Spleen (tissue), 13 donors: ENCODE results near the gene RAMP3. TPM values are rescaled to one million over a fixed set of nuclear protein-coding genes. Genes with fewer than 3 reads are reported as not detected.
A peak's percentile ranks its signal among the peaks of the same experiment; 100 is the strongest.

Experiments used
- DNase-seq: peaks from one replicate; pipeline ENCODE4 v3.0.0-alpha.2; 2020
- H3K27ac ChIP-seq, 8 donors: fragments of 200-600 bp; sonication (generic) in 7 of 8; 1 replicate in 4 of 8; 2 replicates in 4 of 8; pipeline versions ENCODE4 v1.5.0 to v1.8.0; 2016 to 2021; ENCODE audit warnings: inconsistent platforms in 4 of 8, mild to moderate bottlenecking in 4 of 8, moderate library complexity in 1 of 8
- H3K27me3 ChIP-seq, 7 donors: fragments of 200-600 bp; sonication (generic) in 6 of 7; replicated peaks in 1 of 7; 1 replicate in 4 of 7; 2 replicates in 3 of 7; pipeline versions ENCODE4 v1.5.0 to v1.8.0; 2016 to 2021; ENCODE audit warnings: inconsistent platforms in 3 of 7, mild to moderate bottlenecking in 1 of 7
- H3K36me3 ChIP-seq, 6 donors: fragments of 200-600 bp; sonication (generic) in 5 of 6; 1 replicate in 4 of 6; 2 replicates in 2 of 6; pipeline versions ENCODE4 v1.5.0 to v1.8.0; 2016 to 2021; ENCODE audit warnings: inconsistent platforms in 2 of 6
- H3K4me1 ChIP-seq, 6 donors: fragments of 200-600 bp; sonication (generic) in 5 of 6; 1 replicate in 3 of 6; 2 replicates in 3 of 6; pipeline versions ENCODE4 v1.5.0 to v1.8.0; 2016 to 2021; ENCODE audit warnings: inconsistent platforms in 3 of 6
- H3K4me3 ChIP-seq, 8 donors: fragments of 200-600 bp; sonication (generic) in 7 of 8; 1 replicate in 4 of 8; 2 replicates in 4 of 8; pipeline versions ENCODE4 v1.5.0 to v1.8.0; 2016 to 2021; ENCODE audit warnings: inconsistent platforms in 4 of 8, mild to moderate bottlenecking in 4 of 8, moderate library complexity in 2 of 8
- H3K9me3 ChIP-seq, 8 donors: fragments of 200-600 bp; sonication (generic) in 7 of 8; 1 replicate in 4 of 8; 2 replicates in 4 of 8; pipeline versions ENCODE4 v1.5.0 to v1.8.0; 2016 to 2021; ENCODE audit warnings: inconsistent platforms in 4 of 8
- POLR2A ChIP-seq, 3 donors: fragments of 450-650 bp; IDR thresholded peaks; one replicate each; pipeline ENCODE4 v1.5.1; 2017; ENCODE audit warnings: antibody characterized with exemption in 3 of 3, mild to moderate bottlenecking in 1 of 3
- POLR2AphosphoS5 ChIP-seq, 3 donors: sonication (generic); formaldehyde crosslinking; IDR thresholded peaks; one replicate each; pipeline ENCODE4 v1.5.1; 2017; ENCODE audit warnings: antibody characterized with exemption in 3 of 3
- WGBS, 5 donors: extraction: QIAGEN DNeasy Blood & Tissue Kit in 3 of 5; methylation state at CpG; one replicate each; pipeline versions ENCODE4 v1.1.5 to v1.1.7; 2013 to 2018; 5-methylcytosine and 5-hydroxymethylcytosine counted together
- intact Hi-C: fragments of 100-400 bp; cut with DNase I; formaldehyde crosslinking; loops from one replicate; pipeline ENCODE4 v1.15.0; 2023; ENCODE audit warnings: low total_unique reads
- long read RNA-seq, 2 donors: transcript quantifications; one replicate each; lab custom pipeline, GENCODE V29; 2026
- polyA plus RNA-seq, 3 donors: library from polyadenylated mRNA; stranded (reverse); fragments of 200-250 nt; gene quantifications; one replicate each; pipeline ENCODE4 v1.2.1, GENCODE V29; 2013
- total RNA-seq, 7 donors: library from RNA; depleted of rRNA in 3 of 7; stranded (reverse); fragments of >200 nt in 3 of 7; fragmentation: NEBNext Ultra II Directional in 4 of 7; extraction: Animal tissue kit (Norgen Biotek cat#: 25700) in 4 of 7; gene quantifications; one replicate each; pipeline versions ENCODE4 v1.1.0 to v1.2.1, GENCODE V29; 2016 to 2021
- TF ChIP-seq, protein P1 (sequence below), 11 experiments: fragments of 200-600 bp in 7 of 11; fragments of 450-650 bp in 4 of 11; sonication (generic) in 4 of 11; IDR thresholded peaks in 8 of 11; conservative IDR thresholded peaks in 3 of 11; 1 replicate in 7 of 11; 2 replicates in 4 of 11; pipeline versions ENCODE4 v1.4.0 to v1.8.0; 2016 to 2021; ENCODE audit warnings: antibody characterized with exemption in 11 of 11, inconsistent platforms in 4 of 11, mild to moderate bottlenecking in 1 of 11
- donor health status: healthy with polysubstance abuse.
- donor health status: DM: no; HTN: no; CAD: no; lungs with moderate emphysema.
- donor health status: DM: no; HTN: no; CAD: no.
- donor health status: Bipolar disorder and iron deficiency.
- donor health status: healthy.
- donor health status: DM: no; HTN: no; CAD: no.
- donor health status: DM: yes; HTN: yes; CAD: no.

The RAMP3 gene, protein sequence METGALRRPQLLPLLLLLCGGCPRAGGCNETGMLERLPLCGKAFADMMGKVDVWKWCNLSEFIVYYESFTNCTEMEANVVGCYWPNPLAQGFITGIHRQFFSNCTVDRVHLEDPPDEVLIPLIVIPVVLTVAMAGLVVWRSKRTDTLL
- 10 to 100 TPM in 5 of 7 donors, 1 to 10 TPM in 2; 6.3 to 27.8 (median 11.8) TPM for total RNA-seq
- 10 to 100 TPM; 14.2 to 21.6 (median 18.9) TPM for polyA plus RNA-seq
- long read RNA-seq, donor 1, partial matches to known transcripts, result 5 of 8 reads
- long read RNA-seq, donor 1, other reads (novel, unspliced or antisense), result 0 of 8 reads
- long read RNA-seq, donor 2, partial matches to known transcripts, result 0 of 4 reads
- long read RNA-seq, donor 2, other reads (novel, unspliced or antisense), result 0 of 4 reads

DNA sequence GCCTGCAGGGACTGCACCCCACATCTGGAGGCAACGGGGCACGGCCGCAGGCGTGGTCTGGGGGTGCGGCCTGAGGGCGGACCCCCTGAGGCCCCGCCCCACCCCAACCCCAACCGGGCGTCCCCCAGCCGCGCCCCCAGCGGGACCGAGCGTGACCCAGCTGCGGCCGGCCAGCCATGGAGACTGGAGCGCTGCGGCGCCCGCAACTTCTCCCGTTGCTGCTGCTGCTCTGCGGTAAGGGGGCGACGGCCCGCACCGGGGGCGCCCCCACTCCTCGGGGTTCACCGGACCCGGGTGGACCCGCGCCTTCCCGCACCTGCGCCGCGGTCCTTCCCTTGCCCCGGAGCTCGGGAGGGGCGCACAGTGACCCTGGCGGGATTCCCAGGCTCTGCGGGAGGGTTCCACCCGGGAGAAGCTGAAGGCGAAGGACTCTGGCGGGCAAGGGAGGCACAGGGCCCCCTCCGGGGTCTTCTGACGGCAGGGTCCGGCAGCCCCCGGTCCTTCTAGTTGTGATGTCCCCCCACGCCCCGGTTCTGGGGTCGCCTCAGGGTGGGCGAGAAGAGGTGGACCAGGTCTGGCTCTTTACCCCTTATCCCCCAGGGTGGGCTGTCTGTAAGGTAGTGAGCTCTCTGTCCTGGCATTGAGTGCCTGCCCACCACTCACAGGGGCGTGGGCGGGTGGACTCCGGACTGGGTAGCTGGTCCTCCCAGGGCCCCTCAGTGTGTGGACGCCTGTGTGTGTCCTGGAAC is at the start of gene RAMP3:
Gene RAMP3, plus strand, starts transcription at position 139 of the 749 bp plus-strand sequence. Its CDS starts 38 bp downstream, at position 177.
- Histone ChIP-seq H3K27ac (peak within 1 kb of the TSS in 2 of 8 donors; percentile 3 to 56), H3K36me3 (no peaks in the 10 kb centered on the region), H3K4me3 (peak within 1 kb of the TSS in 6 of 8 donors; percentile 10 to 63 (median 28)), H3K4me1 (peaks cover 0 to 36% (median 13%) of the 10 kb centered on the region in 6 donors), H3K9me3 (no peaks in the 10 kb centered on the region), H3K27me3 (peaks cover 0 to 47% (median 21%) of the 10 kb centered on the region in 7 donors)
- DNase-seq, result peak; percentile 75
- no peak for TF ChIP-seq POLR2AphosphoS5 (IDR thresholded peaks at IDR 0.05)
- TF ChIP-seq, protein P1, sequence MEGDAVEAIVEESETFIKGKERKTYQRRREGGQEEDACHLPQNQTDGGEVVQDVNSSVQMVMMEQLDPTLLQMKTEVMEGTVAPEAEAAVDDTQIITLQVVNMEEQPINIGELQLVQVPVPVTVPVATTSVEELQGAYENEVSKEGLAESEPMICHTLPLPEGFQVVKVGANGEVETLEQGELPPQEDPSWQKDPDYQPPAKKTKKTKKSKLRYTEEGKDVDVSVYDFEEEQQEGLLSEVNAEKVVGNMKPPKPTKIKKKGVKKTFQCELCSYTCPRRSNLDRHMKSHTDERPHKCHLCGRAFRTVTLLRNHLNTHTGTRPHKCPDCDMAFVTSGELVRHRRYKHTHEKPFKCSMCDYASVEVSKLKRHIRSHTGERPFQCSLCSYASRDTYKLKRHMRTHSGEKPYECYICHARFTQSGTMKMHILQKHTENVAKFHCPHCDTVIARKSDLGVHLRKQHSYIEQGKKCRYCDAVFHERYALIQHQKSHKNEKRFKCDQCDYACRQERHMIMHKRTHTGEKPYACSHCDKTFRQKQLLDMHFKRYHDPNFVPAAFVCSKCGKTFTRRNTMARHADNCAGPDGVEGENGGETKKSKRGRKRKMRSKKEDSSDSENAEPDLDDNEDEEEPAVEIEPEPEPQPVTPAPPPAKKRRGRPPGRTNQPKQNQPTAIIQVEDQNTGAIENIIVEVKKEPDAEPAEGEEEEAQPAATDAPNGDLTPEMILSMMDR (IDR thresholded peaks at IDR 0.05 in 8 of 11, conservative IDR thresholded peaks at IDR 0.05 in 3 of 11), result no peak
- no peak for TF ChIP-seq POLR2A (IDR thresholded peaks at IDR 0.05)
- intact Hi-C loops, result loop anchor here (10.0 kb wide), 1 partner anchor 697 kb away; no protein-coding TSS in a partner anchor
- 17 to 39% (median 25%) methylated on average over 17 to 56 of the region's 56 CpGs for WGBS, 5 donors

DNA sequence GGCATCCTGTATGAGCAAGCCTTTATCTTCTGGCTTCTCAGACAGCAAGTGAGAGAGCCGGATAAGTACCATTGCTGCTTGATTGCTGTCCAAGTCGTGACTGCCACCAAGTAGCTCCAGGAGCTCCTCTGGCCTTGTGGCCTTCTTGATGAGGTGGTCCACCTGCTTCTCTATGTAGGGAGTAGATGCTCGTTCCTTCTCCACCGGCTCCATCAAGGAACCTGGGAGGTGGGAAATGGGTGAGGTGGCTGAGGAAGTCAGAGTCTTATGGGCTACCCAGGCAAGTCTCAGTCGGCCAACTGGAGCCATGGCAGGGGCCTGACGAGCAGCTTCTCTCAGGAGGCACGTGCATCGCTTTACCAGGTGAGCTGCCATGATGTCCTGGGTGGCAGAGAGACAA is 48.7 kb upstream of the RAMP3 start:
- TF ChIP-seq POLR2AphosphoS5 (IDR thresholded peaks at IDR 0.05) (no peak), POLR2A (IDR thresholded peaks at IDR 0.05) (no peak)
- TF ChIP-seq, protein P1 (IDR thresholded peaks at IDR 0.05 in 8 of 11, conservative IDR thresholded peaks at IDR 0.05 in 3 of 11), result no peak
- H3K4me1 ChIP-seq, result peaks cover 33 to 76% (median 55%) of the 10 kb centered on the region in 6 donors
- no peaks in the 10 kb centered on the region for H3K27me3 ChIP-seq
- peak; percentile 53 for DNase-seq
- no peak overlapping the region for H3K27ac ChIP-seq
- peaks cover 14 to 58% (median 54%) of the 10 kb centered on the region in 6 donors for H3K36me3 ChIP-seq
- WGBS, 5 donors, result 78 to 99% (median 87%) methylated on average over 8 of the region's 8 CpGs
- no peaks in the 10 kb centered on the region for H3K9me3 ChIP-seq
- intact Hi-C loops, result no loop called here
- H3K4me3 ChIP-seq, result no peak overlapping the region

DNA sequence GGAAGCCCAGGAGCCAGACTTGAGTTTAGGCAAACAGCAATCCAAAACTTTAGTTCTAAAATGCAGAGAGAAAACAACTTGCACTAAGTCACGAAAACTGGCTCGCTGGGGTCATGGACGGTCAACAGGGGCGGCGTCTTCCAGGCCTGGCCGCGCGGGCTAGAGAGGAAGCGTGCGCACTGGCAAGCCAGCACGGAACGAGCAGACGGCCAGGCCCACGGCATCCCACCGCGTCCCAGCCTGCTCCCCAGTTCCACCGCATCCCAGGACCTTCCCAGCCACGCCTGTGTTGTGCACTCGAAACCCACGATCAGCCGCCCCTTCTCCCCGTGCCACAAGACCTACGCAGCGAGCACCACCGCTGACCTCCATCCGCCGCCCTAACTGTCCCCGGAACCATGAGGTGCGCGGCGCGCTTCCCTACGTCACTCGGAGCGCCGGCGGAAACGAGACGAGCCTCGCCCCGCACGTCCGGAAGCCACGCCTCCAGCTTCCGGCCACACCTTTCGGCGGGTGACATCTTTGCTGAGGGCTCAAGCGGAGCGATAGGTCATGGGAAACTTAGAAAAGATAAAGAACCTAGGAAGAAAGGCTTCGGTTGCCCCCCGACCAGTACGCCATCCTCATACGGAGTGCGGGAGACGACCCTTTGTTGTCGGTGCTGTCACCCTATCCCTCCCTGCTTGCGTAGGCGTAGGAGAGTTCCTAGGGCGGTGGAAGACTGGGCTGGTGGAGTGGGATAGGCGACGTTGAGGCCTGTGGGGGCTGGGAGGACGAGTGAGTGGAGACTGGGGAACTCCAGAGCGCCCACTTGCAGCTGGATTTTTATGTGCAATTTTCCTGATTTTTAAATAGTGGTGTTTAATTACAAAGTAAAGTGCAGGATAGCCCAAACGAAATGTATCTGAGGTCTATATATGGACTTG is 46.0 kb upstream of the RAMP3 start, which contains the start of gene TBRG4:
Gene TBRG4, minus strand, starts transcription at position 400 of the 926 bp plus-strand sequence. CDS start 2,460 bp downstream, outside the sequence.
- H3K4me3 ChIP-seq, result peak within 1 kb of the TSS; percentile 82 to 95 (median 88)
- H3K27me3 ChIP-seq, result no peaks in the 10 kb centered on the region
- peak; percentile 99 to 100 (median 99) for TF ChIP-seq POLR2AphosphoS5 (IDR thresholded peaks at IDR 0.05)
- TF ChIP-seq, protein P1 (IDR thresholded peaks at IDR 0.05 in 8 of 11, conservative IDR thresholded peaks at IDR 0.05 in 3 of 11), result peak in 5 of 11 experiments; percentile 15 to 43 (median 27)
- TF ChIP-seq POLR2A (IDR thresholded peaks at IDR 0.05), result peak; percentile 55 to 86 (median 68)
- H3K9me3 ChIP-seq, result no peaks in the 10 kb centered on the region
- peak within 1 kb of the TSS; percentile 89 to 97 (median 93) for H3K27ac ChIP-seq
- H3K36me3 ChIP-seq, result peaks cover 5 to 31% (median 27%) of the 10 kb centered on the region in 6 donors
- peaks cover 33 to 57% (median 52%) of the 10 kb centered on the region in 6 donors for H3K4me1 ChIP-seq
- intact Hi-C loops, result loop anchor here (10.0 kb wide), 1 partner anchor 107 kb away; the partner anchor contains the start of gene CCM2
- DNase-seq, result peak; percentile 99
- 0 to 1% (median 0%) methylated on average over 60 to 64 of the region's 64 CpGs for WGBS, 5 donors
